Naive thymus-derived CD4-positive, alpha-beta T cell (primary cell): Measurements from ENCODE around the gene PIGV. TPM values are rescaled to one million over a fixed set of nuclear protein-coding genes. Genes with fewer than 3 reads are reported as not detected.

Experiments
- ATAC-seq: fragments of 150-1000 bp; cut with Tn5 transposase; 2 replicates; pipeline ENCODE4 v1.10.0; 2021; ENCODE audit warnings: mild to moderate bottlenecking, moderate library complexity
- CTCF ChIA-PET: fragments of 350-600 bp; sonication (Branson Sonifier 250); formaldehyde crosslinking; loops from one replicate; lab custom pipeline; 2021; ENCODE audit warnings: antibody characterized with exemption; lab: Charles Lee
- POLR2A ChIA-PET: fragments of 350-600 bp; sonication (Branson Sonifier 250); formaldehyde crosslinking; loops from one replicate; lab custom pipeline; 2021; ENCODE audit warnings: antibody characterized with exemption, inconsistent platforms; lab: Charles Lee
- DNase-seq, 9 donors: peaks; one replicate each; pipeline versions ENCODE4 v3.0.0 to v3.0.0-alpha.2; 2020 to 2022; ENCODE audit warnings: mixed read lengths in 1 of 9
- H3K27ac ChIP-seq: one replicate; pipeline ENCODE4 v1.7.0; 2013; ENCODE audit warnings: mild to moderate bottlenecking, low read depth, low read length, moderate library complexity
- H3K27me3 ChIP-seq, 2 donors: one replicate each; pipeline ENCODE4 v1.7.0; 2013; ENCODE audit warnings: low read length in 2 of 2, mild to moderate bottlenecking in 2 of 2, moderate library complexity in 2 of 2; ENCODE audit not compliant: control insufficient read depth in 2 of 2, insufficient read depth in 2 of 2
- H3K36me3 ChIP-seq, 3 experiments: 1 replicate in 2 of 3; 2 replicates in 1 of 3; pipeline ENCODE4 v1.7.0; 2013; ENCODE audit warnings: low read length in 3 of 3, mild to moderate bottlenecking in 3 of 3, moderate library complexity in 1 of 3; ENCODE audit not compliant: insufficient read depth in 3 of 3, control insufficient read depth in 2 of 3
- H3K4me1 ChIP-seq, 2 donors: one replicate each; pipeline ENCODE4 v1.7.0; 2013; ENCODE audit warnings: low read length in 2 of 2, mild to moderate bottlenecking in 2 of 2, moderate library complexity in 1 of 2; ENCODE audit not compliant: control insufficient read depth in 2 of 2, insufficient read depth in 2 of 2
- H3K4me3 ChIP-seq: 2 replicates; pipeline ENCODE4 v1.7.0; 2013; ENCODE audit warnings: mild to moderate bottlenecking, low read length
- H3K9me3 ChIP-seq, 3 experiments: 1 replicate in 2 of 3; 2 replicates in 1 of 3; pipeline ENCODE4 v1.7.0; 2013; ENCODE audit warnings: low read length in 3 of 3; ENCODE audit not compliant: control insufficient read depth in 2 of 3
- H3K27ac Mint-ChIP-seq, 9 donors: one replicate each; pipeline ENCODE4 v1.8.0; 2020 to 2022; ENCODE audit warnings: mixed read lengths in 9 of 9, mild to moderate bottlenecking in 8 of 9, moderate library complexity in 5 of 9, inconsistent platforms in 2 of 9
- H3K27me3 Mint-ChIP-seq, 5 donors: one replicate each; pipeline ENCODE4 v1.8.0; 2021 to 2022; ENCODE audit warnings: mixed read lengths in 5 of 5, mild to moderate bottlenecking in 1 of 5
- H3K36me3 Mint-ChIP-seq, 5 donors: one replicate each; pipeline ENCODE4 v1.8.0; 2020 to 2022; ENCODE audit warnings: mixed read lengths in 5 of 5, mild to moderate bottlenecking in 3 of 5, inconsistent platforms in 1 of 5
- H3K4me1 Mint-ChIP-seq, 7 donors: one replicate each; pipeline ENCODE4 v1.8.0; 2020 to 2022; ENCODE audit warnings: mixed read lengths in 7 of 7, mild to moderate bottlenecking in 3 of 7, inconsistent platforms in 1 of 7
- H3K4me3 Mint-ChIP-seq, 10 donors: one replicate each; pipeline ENCODE4 v1.8.0; 2020 to 2022; ENCODE audit warnings: mild to moderate bottlenecking in 10 of 10, mixed read lengths in 10 of 10, moderate library complexity in 6 of 10, inconsistent platforms in 2 of 10
- H3K9me3 Mint-ChIP-seq, 11 donors: one replicate each; pipeline ENCODE4 v1.8.0; 2020 to 2022; ENCODE audit warnings: mixed read lengths in 11 of 11, mild to moderate bottlenecking in 4 of 11, inconsistent platforms in 1 of 11, moderate library complexity in 1 of 11
- intact Hi-C, 2 donors: fragments of 100-400 bp; cut with micrococcal nuclease; formaldehyde crosslinking; loops; one replicate each; pipeline ENCODE4 v1.15.1; 2023
- polyA plus RNA-seq, 2 donors: library from polyadenylated mRNA; unstranded; fragments of 300-500 nt; fragmentation: Illumina TruSeq; gene quantifications; one replicate each; pipeline ENCODE4 v1.2.3, GENCODE V29; 2021
- total RNA-seq, 6 experiments: library from RNA in 5 of 6; stranded (reverse) in 5 of 6; gene quantifications; 1 replicate in 5 of 6; 2 replicates in 1 of 6; pipeline ENCODE4 v1.2.3 and lab custom pipeline; 2021 to 2026

PIGV gene
- total and polyA plus RNA-seq, 7 experiments from 2014 or later = 7.0 to 17.9 (median 14.8) TPM

GRCh38 chr1:26752519-26752918 is 35.2 kb upstream of the PIGV start:
- Mint-ChIP-seq H3K27ac (peak overlapping the region in 8 of 9 donors; percentile 7 to 84 (median 56)), H3K36me3 (peaks cover 0 to 35% (median 14%) of the 10 kb centered on the region in 5 donors), H3K4me3 (peak overlapping the region in 2 of 10 donors; percentile 8 to 30), H3K4me1 (peaks cover 43 to 81% (median 68%) of the 10 kb centered on the region in 7 donors), H3K9me3 (no peaks in the 10 kb centered on the region), H3K27me3 (no peaks in the 10 kb centered on the region)
- Histone ChIP-seq H3K36me3 (peaks cover 0 to 47% (median 0%) of the 10 kb centered on the region in 3 experiments), H3K9me3 (no peaks in the 10 kb centered on the region), H3K4me1 (peaks cover 5 to 22% of the 10 kb centered on the region in 2 donors), H3K27me3 (no peaks in the 10 kb centered on the region), H3K4me3 (no peak overlapping the region), H3K27ac (peak overlapping the region; percentile 26)
- DNase-seq (no peak), ATAC-seq (no peak)
- ChIA-PET POLR2A (no interaction called here), CTCF (no interaction called here)
- intact Hi-C loops = no loop called here

- no peak overlapping the region for H3K4me3 ChIP-seq
- H3K9me3 ChIP-seq = no peaks in the 10 kb centered on the region
- intact Hi-C loops = no loop called here
- H3K36me3 Mint-ChIP-seq = peaks cover 0 to 37% (median 10%) of the 10 kb centered on the region in 5 donors
- DNase-seq (no peak), ATAC-seq (no peak)
- peak overlapping the region in 7 of 9 donors; percentile 5 to 78 (median 68) for H3K27ac Mint-ChIP-seq
- no peaks in the 10 kb centered on the region for H3K27me3 ChIP-seq
- CTCF ChIA-PET = interaction anchor here (1.3 kb wide), 1 partner anchor 10 kb away, joined by 3 read pairs; no protein-coding TSS in a partner anchor
- peaks cover 0 to 3% (median 0%) of the 10 kb centered on the region in 11 donors for H3K9me3 Mint-ChIP-seq
- POLR2A ChIA-PET = interaction anchor here (1.3 kb wide), 1 partner anchor 30 kb away, joined by 3 read pairs; no protein-coding TSS in a partner anchor
- peaks cover 5 to 11% of the 10 kb centered on the region in 2 donors for H3K4me1 ChIP-seq
- H3K27me3 Mint-ChIP-seq = no peaks in the 10 kb centered on the region
- peaks cover 33 to 83% (median 66%) of the 10 kb centered on the region in 7 donors for H3K4me1 Mint-ChIP-seq
- no peak overlapping the region for H3K4me3 Mint-ChIP-seq
- no peak overlapping the region for H3K27ac ChIP-seq
- peaks cover 0 to 62% (median 0%) of the 10 kb centered on the region in 3 experiments for H3K36me3 ChIP-seq
These were observed 33.5 kb upstream of the PIGV start for GRCh38 chr1:26754086-26754874.

DNA sequence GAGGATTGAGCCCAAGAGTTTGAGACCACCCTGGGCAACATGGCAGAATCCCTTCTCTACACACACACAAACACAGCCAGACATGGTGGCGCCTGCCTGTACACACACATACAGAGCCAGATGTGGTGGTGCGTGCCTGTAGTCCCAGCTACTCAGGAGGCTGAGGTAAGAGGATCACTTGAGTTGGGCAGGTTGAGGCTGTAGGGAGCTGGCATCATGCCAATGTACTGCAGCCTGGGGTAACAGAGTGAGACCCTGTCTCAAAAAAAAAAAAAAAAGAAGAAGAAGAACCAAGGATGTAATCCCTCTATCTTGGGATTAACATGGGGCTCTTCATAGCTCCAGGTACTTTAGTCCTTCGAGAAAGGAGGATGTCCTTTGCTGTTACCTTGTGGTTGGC is 29.4 kb upstream of the PIGV start:
- Mint-ChIP-seq H3K4me3 (no peak overlapping the region), H3K27me3 (no peaks in the 10 kb centered on the region), H3K9me3 (peaks cover 0 to 3% (median 0%) of the 10 kb centered on the region in 11 donors), H3K4me1 (peaks cover 7 to 52% (median 48%) of the 10 kb centered on the region in 7 donors), H3K27ac (peak overlapping the region in 5 of 9 donors; percentile 34 to 72 (median 54)), H3K36me3 (peaks cover 5 to 38% (median 17%) of the 10 kb centered on the region in 5 donors)
- no peak for DNase-seq
- H3K27me3 ChIP-seq = no peaks in the 10 kb centered on the region
- H3K36me3 ChIP-seq = peaks cover 6 to 73% (median 15%) of the 10 kb centered on the region in 3 experiments
- H3K27ac ChIP-seq = no peak overlapping the region
- H3K4me3 ChIP-seq = no peak overlapping the region
- no peaks in the 10 kb centered on the region for H3K9me3 ChIP-seq
- intact Hi-C loops = no loop called here
- ChIA-PET POLR2A (interaction anchor here (0.9 to 2.0 kb wide), 5 partner anchors 11 to 66 kb away, joined by 3 to 5 read pairs (median 4); no protein-coding TSS in a partner anchor), CTCF (interaction anchor here (0.6 to 1.7 kb wide), 7 partner anchors 14 to 588 kb away, joined by 3 to 5 read pairs (median 3); no protein-coding TSS in a partner anchor)
- ATAC-seq = no peak
- H3K4me1 ChIP-seq = no peaks in the 10 kb centered on the region

DNA sequence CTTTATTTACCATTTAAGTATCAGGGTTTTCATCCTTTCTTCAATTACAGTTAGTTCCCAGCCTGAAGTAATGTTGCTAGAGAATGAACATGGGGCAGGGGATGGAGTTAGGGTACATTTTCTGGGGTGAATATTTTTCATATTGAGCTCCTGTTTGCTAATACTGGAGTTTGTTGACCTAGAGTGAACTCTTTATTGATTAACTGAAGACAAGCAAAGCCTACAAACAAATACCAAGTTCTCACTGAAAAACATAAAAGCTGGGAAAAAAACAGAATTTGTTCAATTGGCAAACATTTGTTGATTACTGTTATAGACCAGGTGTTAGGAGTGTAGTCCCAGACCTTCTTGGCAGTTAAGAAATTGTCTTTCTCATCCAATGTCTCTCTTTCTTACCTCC is 28.2 kb upstream of the PIGV start:
- intact Hi-C loops = no loop called here
- ATAC-seq = no peak
- ChIA-PET POLR2A (interaction anchor here (1.2 to 2.0 kb wide), 6 partner anchors 11 to 70 kb away, joined by 3 to 5 read pairs (median 4); no protein-coding TSS in a partner anchor), CTCF (interaction anchor here (0.6 to 1.7 kb wide), 4 partner anchors 26 to 394 kb away, joined by 3 to 5 read pairs (median 4); no protein-coding TSS in a partner anchor)
- Histone ChIP-seq H3K27ac (peak overlapping the region; percentile 18), H3K4me1 (peaks cover 0 to 2% of the 10 kb centered on the region in 2 donors), H3K9me3 (no peaks in the 10 kb centered on the region), H3K4me3 (no peak overlapping the region), H3K36me3 (peaks cover 6 to 75% (median 15%) of the 10 kb centered on the region in 3 experiments), H3K27me3 (no peaks in the 10 kb centered on the region)
- no peak for DNase-seq
- Mint-ChIP-seq H3K27me3 (no peaks in the 10 kb centered on the region), H3K4me1 (peaks cover 7 to 46% (median 43%) of the 10 kb centered on the region in 7 donors), H3K9me3 (peaks cover 0 to 3% (median 0%) of the 10 kb centered on the region in 11 donors), H3K36me3 (peaks cover 5 to 40% (median 22%) of the 10 kb centered on the region in 5 donors), H3K4me3 (no peak overlapping the region), H3K27ac (peak overlapping the region in 5 of 9 donors; percentile 52 to 79 (median 64))

- Mint-ChIP-seq H3K4me3 (no peak overlapping the region), H3K27ac (peak overlapping the region in 3 of 9 donors; percentile 22 to 85 (median 52)), H3K4me1 (peaks cover 7 to 42% (median 28%) of the 10 kb centered on the region in 7 donors), H3K27me3 (no peaks in the 10 kb centered on the region), H3K36me3 (peaks cover 5 to 42% (median 22%) of the 10 kb centered on the region in 5 donors), H3K9me3 (peaks cover 0 to 3% (median 0%) of the 10 kb centered on the region in 11 donors)
- H3K4me1 ChIP-seq = peaks cover 0 to 2% of the 10 kb centered on the region in 2 donors
- no peak overlapping the region for H3K27ac ChIP-seq
- no peak overlapping the region for H3K4me3 ChIP-seq
- H3K9me3 ChIP-seq = no peaks in the 10 kb centered on the region
- no peak for ATAC-seq
- POLR2A ChIA-PET = interaction anchor here (1.3 kb wide), 2 partner anchors 24 to 59 kb away, joined by 4 to 7 read pairs; no protein-coding TSS in a partner anchor
- intact Hi-C loops = loop anchor here in 1 of 2 donors (2.0 kb wide), 1 partner anchor 16 kb away; no protein-coding TSS in a partner anchor
- no peak for DNase-seq
- H3K36me3 ChIP-seq = peaks cover 10 to 78% (median 16%) of the 10 kb centered on the region in 3 experiments
- no peaks in the 10 kb centered on the region for H3K27me3 ChIP-seq
- CTCF ChIA-PET = interaction anchor here (0.6 to 1.6 kb wide), 2 partner anchors 27 to 79 kb away, joined by 3 read pairs; no protein-coding TSS in a partner anchor
These were observed 26.5 kb upstream of the PIGV start for GRCh38 chr1:26761217-26761616.

DNA sequence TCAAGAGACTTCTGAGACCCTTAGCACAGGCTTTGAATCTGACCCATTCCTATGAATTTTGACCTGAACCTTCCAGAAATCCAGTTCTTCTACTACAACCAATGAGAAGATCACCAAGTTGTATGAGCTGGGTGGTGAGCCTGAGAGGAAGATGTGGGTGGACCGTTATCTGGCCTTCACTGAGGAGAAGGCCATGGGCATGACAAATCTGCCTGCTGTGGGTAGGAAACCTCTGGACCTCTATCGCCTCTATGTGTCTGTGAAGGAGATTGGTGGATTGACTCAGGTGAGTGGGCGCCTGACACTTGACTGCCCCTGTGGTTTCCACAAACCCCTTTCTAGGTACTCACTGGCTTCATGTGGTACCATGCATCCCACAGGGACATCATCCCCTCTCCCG is 20.0 kb upstream of the PIGV start:
- Histone ChIP-seq H3K27me3 (no peaks in the 10 kb centered on the region), H3K4me3 (no peak overlapping the region), H3K4me1 (peaks cover 0 to 2% of the 10 kb centered on the region in 2 donors), H3K36me3 (peaks cover 37 to 94% (median 46%) of the 10 kb centered on the region in 3 experiments), H3K27ac (no peak overlapping the region), H3K9me3 (no peaks in the 10 kb centered on the region)
- ATAC-seq = no peak
- H3K4me3 Mint-ChIP-seq = no peak overlapping the region
- no peaks in the 10 kb centered on the region for H3K27me3 Mint-ChIP-seq
- H3K27ac Mint-ChIP-seq = peak overlapping the region in 8 of 9 donors; percentile 32 to 82 (median 74)
- peaks cover 0 to 57% (median 35%) of the 10 kb centered on the region in 5 donors for H3K36me3 Mint-ChIP-seq
- intact Hi-C loops = loop anchor here in 1 of 2 donors (2.0 kb wide), 1 partner anchor 15 kb away; no protein-coding TSS in a partner anchor
- ChIA-PET POLR2A (interaction anchor here (1.4 to 3.5 kb wide), 3 partner anchors 17 to 75 kb away, joined by 3 to 13 read pairs (median 11); no protein-coding TSS in a partner anchor), CTCF (interaction anchor here (1.8 kb wide), 1 partner anchor 165 kb away, joined by 7 read pairs; no protein-coding TSS in a partner anchor)
- no peak for DNase-seq
- no peaks in the 10 kb centered on the region for H3K9me3 Mint-ChIP-seq
- peaks cover 0 to 44% (median 13%) of the 10 kb centered on the region in 7 donors for H3K4me1 Mint-ChIP-seq
